NCI-H2227 treated with DMSO at 0.1 percent for 48 hours (cell line): ENCODE measurements around the gene SLC43A3.

Experiments used
- DNase-seq: peaks from one replicate; lab custom pipeline; 2025; lab: John Stamatoyannopoulos, UW

Gene SLC43A3

GRCh38 chr11:57357310-57357709 is 69.6 kb downstream of the SLC43A3 start:
- no peak for DNase-seq
